Measurements from ENCODE around the gene THEM5.

Gene THEM5

GRCh38 chr1:151835596-151835995 is 17.9 kb downstream of the THEM5 start:
- H3K4me3 ChIP-seq (ENCODE audit: low read depth in 1 of 2, low read length in 1 of 2): no peak overlapping the region
- H3K4me1 ChIP-seq (ENCODE audit: control insufficient read depth in 1 of 2, insufficient read depth in 1 of 2, low read depth in 1 of 2, low read length in 1 of 2): peaks cover 7 to 20% of the 10 kb centered on the region in 2 experiments
- peaks cover 74% of the 10 kb centered on the region for H3K27me3 ChIP-seq
- no peak for TF ChIP-seq CTCF (IDR thresholded peaks at IDR 0.05)
- H3K27ac ChIP-seq: no peak overlapping the region
- H3K36me3 ChIP-seq: no peaks in the 10 kb centered on the region
- no peaks in the 10 kb centered on the region for H3K9me3 ChIP-seq

GRCh38 chr1:151834239-151834638 is 19.3 kb downstream of the THEM5 start:
- Histone ChIP-seq H3K27ac (no peak overlapping the region), H3K4me1 (ENCODE audit: control insufficient read depth in 1 of 2, insufficient read depth in 1 of 2, low read depth in 1 of 2, low read length in 1 of 2) (peaks cover 10 to 15% of the 10 kb centered on the region in 2 experiments), H3K27me3 (peaks cover 60% of the 10 kb centered on the region), H3K4me3 (ENCODE audit: low read depth in 1 of 2, low read length in 1 of 2) (no peak overlapping the region), H3K9me3 (no peaks in the 10 kb centered on the region), H3K36me3 (no peaks in the 10 kb centered on the region)
- no peak for TF ChIP-seq CTCF (IDR thresholded peaks at IDR 0.05)

DNA sequence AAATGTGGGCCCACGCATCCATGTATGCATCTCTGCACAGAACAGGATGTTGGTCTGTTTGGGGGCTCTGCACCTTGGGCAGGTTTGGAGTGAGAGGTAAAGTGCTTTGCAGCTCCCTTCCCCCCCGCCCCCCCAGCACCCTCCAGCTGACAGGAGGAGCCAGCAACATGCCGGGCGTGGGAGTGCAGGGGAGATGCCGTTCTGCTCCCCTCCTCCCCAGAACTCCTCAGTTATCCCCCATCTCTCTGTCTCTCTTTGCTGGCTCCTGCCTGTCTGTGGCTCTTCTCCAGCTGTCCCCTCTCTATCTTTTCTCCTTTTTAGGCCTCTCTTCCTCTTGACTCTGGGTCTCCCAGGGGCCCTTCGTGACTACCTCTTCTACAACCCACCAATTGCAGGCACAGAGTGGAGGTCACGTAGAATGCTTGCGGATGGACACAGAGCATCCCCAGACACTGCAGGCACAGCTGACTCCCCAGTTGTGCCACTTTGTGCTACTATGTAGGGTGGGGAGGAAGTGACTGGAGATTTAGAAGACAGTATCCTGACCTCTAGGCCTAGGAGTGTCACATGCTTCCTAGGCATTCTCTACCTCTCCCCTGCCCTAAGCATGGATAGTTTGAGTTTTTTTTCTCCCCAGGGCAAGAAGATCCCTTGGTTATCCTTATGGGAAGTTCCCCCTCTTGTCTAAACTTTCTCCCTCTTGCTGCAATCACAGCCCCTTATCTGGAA is 20.2 kb downstream of the THEM5 start:
- no peak for TF ChIP-seq CTCF (IDR thresholded peaks at IDR 0.05)
- Histone ChIP-seq H3K36me3 (no peaks in the 10 kb centered on the region), H3K4me3 (ENCODE audit: low read depth in 1 of 2, low read length in 1 of 2) (no peak overlapping the region), H3K4me1 (ENCODE audit: control insufficient read depth in 1 of 2, insufficient read depth in 1 of 2, low read depth in 1 of 2, low read length in 1 of 2) (peaks cover 10 to 11% of the 10 kb centered on the region in 2 experiments), H3K27me3 (peaks cover 51% of the 10 kb centered on the region), H3K27ac (no peak overlapping the region), H3K9me3 (no peaks in the 10 kb centered on the region)

DNA sequence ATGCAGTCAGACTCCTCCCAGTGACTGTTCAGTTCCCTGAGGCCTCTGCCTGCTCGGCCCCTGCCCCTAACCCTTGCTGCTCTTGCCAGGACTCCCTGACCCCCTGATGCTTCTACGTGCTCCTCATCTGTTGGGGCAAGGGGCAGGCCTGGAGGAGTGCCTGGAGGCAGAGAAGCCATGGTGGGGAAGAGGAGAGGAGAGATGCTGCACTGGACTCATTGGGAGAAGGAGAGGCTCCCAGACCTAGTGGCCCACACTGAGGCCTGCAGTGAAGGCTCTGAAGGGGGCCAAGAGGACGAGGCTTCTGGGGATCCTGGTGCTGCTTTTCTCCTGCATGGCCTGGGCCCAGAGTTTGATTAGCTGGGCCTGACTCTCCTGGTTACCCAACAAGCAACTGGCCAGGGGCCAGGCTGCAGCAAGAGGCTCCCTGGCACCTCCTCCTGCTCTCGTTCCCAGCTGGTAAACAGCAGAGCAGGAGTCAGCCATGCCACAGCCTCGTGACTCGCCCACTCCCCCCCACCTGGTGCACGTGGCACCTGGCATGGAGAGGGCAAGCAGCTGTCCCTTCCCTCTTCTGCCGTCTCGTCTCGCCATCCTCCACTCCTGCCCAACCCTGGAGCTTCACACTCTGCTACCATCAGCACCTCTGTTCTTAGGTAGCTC is 21.1 kb downstream of the THEM5 start:
- Histone ChIP-seq H3K27me3 (peaks cover 46% of the 10 kb centered on the region), H3K4me3 (ENCODE audit: low read depth in 1 of 2, low read length in 1 of 2) (no peak overlapping the region), H3K36me3 (no peaks in the 10 kb centered on the region), H3K9me3 (no peaks in the 10 kb centered on the region), H3K4me1 (ENCODE audit: control insufficient read depth in 1 of 2, insufficient read depth in 1 of 2, low read depth in 1 of 2, low read length in 1 of 2) (peaks cover 10 to 14% of the 10 kb centered on the region in 2 experiments), H3K27ac (no peak overlapping the region)
- no peak for TF ChIP-seq CTCF (IDR thresholded peaks at IDR 0.05)

- Histone ChIP-seq H3K4me1 (ENCODE audit: control insufficient read depth in 1 of 2, insufficient read depth in 1 of 2, low read depth in 1 of 2, low read length in 1 of 2) (peaks cover 10 to 14% of the 10 kb centered on the region in 2 experiments), H3K9me3 (no peaks in the 10 kb centered on the region), H3K27me3 (peaks cover 37% of the 10 kb centered on the region), H3K4me3 (ENCODE audit: low read depth in 1 of 2, low read length in 1 of 2) (no peak within 1 kb of the TSS), H3K36me3 (no peaks in the 10 kb centered on the region), H3K27ac (no peak within 1 kb of the TSS)
- TF ChIP-seq CTCF (IDR thresholded peaks at IDR 0.05): no peak
These were observed 21.9 kb downstream of the THEM5 start, which contains the start of gene RORC for GRCh38 chr1:151831605-151832004. TSS of gene RORC (minus strand) at chr1:151831802. CDS start at chr1:151831764, 38 bp downstream.

Data from neutrophil (primary cell).